Measurements from ENCODE around the gene SALL4. TPM values are rescaled to one million over a fixed set of nuclear protein-coding genes. Genes with fewer than 3 reads are reported as not detected.

The SALL4 gene
- total and polyA plus RNA-seq, 2 donors (not counting 3 experiments of a cell fraction or from before 2014, with no cell fraction given) = 1.3 to 1.9 TPM

DNA sequence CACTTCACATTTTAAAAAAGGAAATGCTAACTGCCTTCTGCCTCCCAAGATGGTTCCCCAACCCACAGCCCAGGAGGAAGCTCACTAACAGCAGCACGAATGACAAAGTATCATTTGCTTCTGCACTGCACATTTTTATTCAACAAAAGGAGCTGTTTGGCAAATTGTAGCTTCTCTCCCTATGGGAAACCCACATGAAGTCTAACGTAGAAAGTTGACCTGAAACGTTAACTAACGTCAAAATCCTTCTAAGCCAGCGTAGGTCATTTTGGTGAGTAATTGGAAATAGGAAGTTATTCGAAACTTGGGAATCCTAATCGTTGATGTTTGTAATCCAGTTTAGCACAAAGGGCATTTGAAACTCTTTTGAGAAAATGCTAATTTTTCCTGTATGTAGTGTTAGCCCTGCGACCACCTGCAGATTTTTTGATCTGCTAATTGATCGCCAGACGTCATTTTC, 2.9 kb downstream of the SALL4 start:
- dilution Hi-C loops (cut with MboI; ENCODE audit: extremely low pct_ligation_motif_present, low sequenced_read_pairs) = no loop called here
- no peaks in the 10 kb centered on the region for H3K79me2 ChIP-seq (ENCODE audit: control insufficient read depth, insufficient read depth, low read length)
- H3K9me1 ChIP-seq (replicated peaks; ENCODE audit: control insufficient read depth, extremely low read depth, insufficient read depth, low read length) = peaks cover 2% of the 10 kb centered on the region
- peaks cover 14% of the 10 kb centered on the region for H3K4me1 ChIP-seq (ENCODE audit: control insufficient read depth, extremely low read depth, insufficient read depth, low read length)
- H3K9me3 ChIP-seq (replicated peaks; ENCODE audit: control insufficient read depth, insufficient read depth, low read length) = no peaks in the 10 kb centered on the region
- DNase-seq (ENCODE audit: low read depth, low spot score) = no peak
- no peak for TF ChIP-seq POLR2AphosphoS5 (IDR thresholded peaks at IDR 0.05; ENCODE audit: insufficient read depth, low read depth, low read length)
- no peak for TF ChIP-seq POLR2A (IDR thresholded peaks at IDR 0.05; ENCODE audit: low read depth, low read length)
- TF ChIP-seq MAX (IDR thresholded peaks at IDR 0.05; ENCODE audit: insufficient read depth, insufficient read length) = no peak
- TF ChIP-seq EZH2 (IDR thresholded peaks at IDR 0.05; ENCODE audit: borderline replicate concordance, low read depth, low read length, severe bottlenecking) = no peak
- no peak for TF ChIP-seq GATA2 (IDR thresholded peaks at IDR 0.05; ENCODE audit: insufficient read depth, insufficient read length, low read depth, low read length)
- ChIA-PET CTCF (interaction anchor here (0.5 to 2.5 kb wide), 37 partner anchors 8 to 284 kb away, joined by 3 to 64 read pairs (median 4); no protein-coding TSS in a partner anchor), POLR2A (no interaction called here)
- FAIRE-seq = no peak
- peaks cover 10 to 30% of the 10 kb centered on the region in 2 experiments for H3K27me3 ChIP-seq (ENCODE audit: control insufficient read depth in 2 of 2, insufficient read depth in 2 of 2, low read length in 2 of 2)
- no peak overlapping the region for H3K27ac ChIP-seq (ENCODE audit: insufficient read depth, low read depth, low read length)
- no TSS peak for BruUV-seq (replicated peaks)
- no peak overlapping the region for H2AFZ ChIP-seq (ENCODE audit: low read depth, low read length)
- no peaks in the 10 kb centered on the region for H4K20me1 ChIP-seq (replicated peaks; ENCODE audit: control insufficient read depth, extremely low read depth, insufficient read depth, low read length)
- intact Hi-C loops (cut with micrococcal nuclease) = no loop called here
- no peak overlapping the region for H3K9ac ChIP-seq (replicated peaks; ENCODE audit: extremely low read depth, insufficient read depth, low read length)
- H3K36me3 ChIP-seq (ENCODE audit: control insufficient read depth in 2 of 2, extremely low read depth in 1 of 2, insufficient read depth in 2 of 2, low read length in 2 of 2) = no peaks in the 10 kb centered on the region
- no peak overlapping the region for H3K4me2 ChIP-seq (ENCODE audit: insufficient read depth, low read length)
- no peak overlapping the region for H3K4me3 ChIP-seq (replicated peaks in 1 of 3; ENCODE audit: insufficient read depth in 1 of 3, low read depth in 1 of 3, low read length in 3 of 3)

GRCh38 chr20:51797357-51798025, 4.8 kb downstream of the SALL4 start:
- intact Hi-C loops (cut with micrococcal nuclease) = no loop called here
- no peak overlapping the region for H2AFZ ChIP-seq (ENCODE audit: low read depth, low read length)
- no peak overlapping the region for H3K9ac ChIP-seq (replicated peaks; ENCODE audit: extremely low read depth, insufficient read depth, low read length)
- H3K79me2 ChIP-seq (ENCODE audit: control insufficient read depth, insufficient read depth, low read length) = no peaks in the 10 kb centered on the region
- H3K4me3 ChIP-seq (replicated peaks in 1 of 3; ENCODE audit: insufficient read depth in 1 of 3, low read depth in 1 of 3, low read length in 3 of 3) = no peak overlapping the region
- H3K9me3 ChIP-seq (replicated peaks; ENCODE audit: control insufficient read depth, insufficient read depth, low read length) = no peaks in the 10 kb centered on the region
- DNase-seq (ENCODE audit: low read depth, low spot score) (no peak), FAIRE-seq (no peak)
- no peak overlapping the region for H3K27ac ChIP-seq (ENCODE audit: insufficient read depth, low read depth, low read length)
- ChIA-PET CTCF (interaction anchor here (0.6 to 2.2 kb wide), 6 partner anchors 8 to 286 kb away, joined by 3 to 11 read pairs (median 5); no protein-coding TSS in a partner anchor), POLR2A (no interaction called here)
- H3K4me2 ChIP-seq (ENCODE audit: insufficient read depth, low read length) = no peak overlapping the region
- no peaks in the 10 kb centered on the region for H4K20me1 ChIP-seq (replicated peaks; ENCODE audit: control insufficient read depth, extremely low read depth, insufficient read depth, low read length)
- H3K9me1 ChIP-seq (replicated peaks; ENCODE audit: control insufficient read depth, extremely low read depth, insufficient read depth, low read length) = peaks cover 2% of the 10 kb centered on the region
- H3K27me3 ChIP-seq (ENCODE audit: control insufficient read depth in 2 of 2, insufficient read depth in 2 of 2, low read length in 2 of 2) = peaks cover 10 to 29% of the 10 kb centered on the region in 2 experiments
- dilution Hi-C loops (cut with MboI; ENCODE audit: extremely low pct_ligation_motif_present, low sequenced_read_pairs) = no loop called here
- no peaks in the 10 kb centered on the region for H3K36me3 ChIP-seq (ENCODE audit: control insufficient read depth in 2 of 2, extremely low read depth in 1 of 2, insufficient read depth in 2 of 2, low read length in 2 of 2)
- no peak for TF ChIP-seq POLR2AphosphoS5 (IDR thresholded peaks at IDR 0.05; ENCODE audit: insufficient read depth, low read depth, low read length)
- TF ChIP-seq GATA2 (IDR thresholded peaks at IDR 0.05; ENCODE audit: insufficient read depth, insufficient read length, low read depth, low read length) = no peak
- no peak for TF ChIP-seq MAX (IDR thresholded peaks at IDR 0.05; ENCODE audit: insufficient read depth, insufficient read length)
- TF ChIP-seq MYC (IDR thresholded peaks at IDR 0.05; ENCODE audit: low read depth, low read length) = no peak
- TF ChIP-seq EZH2 (IDR thresholded peaks at IDR 0.05; ENCODE audit: borderline replicate concordance, low read depth, low read length, severe bottlenecking) = no peak
- no peak for TF ChIP-seq FOS (IDR thresholded peaks at IDR 0.05; ENCODE audit: borderline replicate concordance, insufficient read depth, low read length)
- no peak for TF ChIP-seq POLR2A (IDR thresholded peaks at IDR 0.05; ENCODE audit: low read depth, low read length)
- no peak for TF ChIP-seq CTCF (IDR thresholded peaks at IDR 0.05; ENCODE audit: extremely low read depth in 1 of 2, insufficient read depth in 1 of 2, low read depth in 1 of 2, low read length in 2 of 2)
- no peak for TF ChIP-seq JUN (IDR thresholded peaks at IDR 0.05; ENCODE audit: borderline replicate concordance, insufficient read depth, insufficient read length, low read depth)
- no TSS peak for BruUV-seq (replicated peaks)
- peaks cover 14% of the 10 kb centered on the region for H3K4me1 ChIP-seq (ENCODE audit: control insufficient read depth, extremely low read depth, insufficient read depth, low read length)

All from endothelial cell of umbilical vein (primary cell).